ENCODE results near the gene RGL3.

- no peak for TF ChIP-seq CTCF (conservative IDR thresholded peaks at IDR 0.05; ENCODE audit: low read length)
- no peak for TF ChIP-seq EZH2phosphoT487 (IDR thresholded peaks at IDR 0.05; ENCODE audit: borderline replicate concordance, low read depth, low read length)
These were observed 69.9 kb downstream of the RGL3 start for GRCh38 chr19:11349171-11349570.

Measured in OCI-LY7 (cell line).